OCI-LY1 (cell line): ENCODE results near the gene ARFGEF3.

ENCODE experiments used
- H2AFZ ChIP-seq: fragments of 200-600 bp; sonication (generic), shearing (Covaris generic); 2 replicates; pipeline ENCODE4 v1.6.0; 2014; ENCODE audit warnings: antibody characterized with exemption, mild to moderate bottlenecking, low read length
- H3F3A ChIP-seq: fragments of 200-600 bp; sonication (generic), shearing (Covaris generic); 2 replicates; pipeline ENCODE4 v1.6.0; 2014; ENCODE audit warnings: mild to moderate bottlenecking, antibody characterized with exemption, low read length, moderate library complexity; ENCODE audit not compliant: insufficient read depth
- H3K27ac ChIP-seq: fragments of 200-600 bp; sonication (generic); 2 replicates; pipeline ENCODE4 v1.5.1; 2014; ENCODE audit warnings: low read length, mixed run types, mild to moderate bottlenecking, low read depth; ENCODE audit not compliant: poor library complexity, severe bottlenecking
- H3K27me3 ChIP-seq: fragments of 200-600 bp; sonication (generic); 2 replicates; pipeline ENCODE4 v1.6.0; 2014; ENCODE audit warnings: antibody characterized with exemption, mild to moderate bottlenecking, low read length, moderate library complexity; ENCODE audit not compliant: insufficient read depth
- H3K36me3 ChIP-seq: fragments of 200-600 bp; sonication (generic); 2 replicates; pipeline ENCODE4 v1.6.1; 2014; ENCODE audit warnings: mild to moderate bottlenecking, antibody characterized with exemption, low read length, moderate library complexity, mixed read lengths; ENCODE audit not compliant: insufficient read depth
- H3K4me1 ChIP-seq: fragments of 200-600 bp; sonication (generic); 2 replicates; pipeline ENCODE4 v1.5.1; 2014; ENCODE audit warnings: mild to moderate bottlenecking, low read length, moderate library complexity; ENCODE audit not compliant: insufficient read depth, severe bottlenecking
- H3K4me2 ChIP-seq: fragments of 200-600 bp; sonication (generic), shearing (Covaris generic); 2 replicates; pipeline ENCODE4 v1.6.1; 2014; ENCODE audit warnings: low read length
- H3K4me3 ChIP-seq: fragments of 200-600 bp; sonication (generic); 2 replicates; pipeline ENCODE4 v1.5.1; 2014; ENCODE audit warnings: low read length, low read depth, mild to moderate bottlenecking, mixed read lengths; ENCODE audit not compliant: poor library complexity, severe bottlenecking
- H3K79me2 ChIP-seq: fragments of 200-600 bp; shearing (Covaris generic); 2 replicates; pipeline ENCODE4 v1.6.1; 2016; ENCODE audit warnings: mixed run types, low read length, mixed read lengths; ENCODE audit not compliant: insufficient read depth
- H3K9ac ChIP-seq: fragments of 200-600 bp; sonication (generic), shearing (Covaris generic); 2 replicates; pipeline ENCODE4 v1.6.1; 2014; ENCODE audit warnings: mild to moderate bottlenecking, low read length, mixed read lengths
- H3K9me2 ChIP-seq: fragments of 200-600 bp; sonication (generic), shearing (Covaris generic); 2 replicates; pipeline ENCODE4 v1.6.1; 2014; ENCODE audit warnings: low read depth, mild to moderate bottlenecking, low read length, mixed read lengths
- H3K9me3 ChIP-seq: fragments of 200-600 bp; shearing (Covaris generic); 2 replicates; pipeline ENCODE4 v1.6.1; 2014; ENCODE audit warnings: low read length, mixed read lengths
- H4K20me1 ChIP-seq: fragments of 200-600 bp; sonication (generic), shearing (Covaris generic); 2 replicates; pipeline ENCODE4 v1.6.0; 2016; ENCODE audit warnings: mild to moderate bottlenecking, low read length; ENCODE audit not compliant: insufficient read depth
- CTCF ChIP-seq: fragments of 200-600 bp; sonication (generic), shearing (Covaris generic); IDR thresholded peaks from 2 replicates; pipeline ENCODE4 v1.5.1; 2017; ENCODE audit warnings: mild to moderate bottlenecking, antibody characterized with exemption, low read length, moderate library complexity, mixed read lengths
- EZH2 ChIP-seq: fragments of 200-600 bp; sonication (generic), shearing (Covaris generic); IDR thresholded peaks from 2 replicates; pipeline ENCODE4 v1.8.0; 2017; ENCODE audit warnings: borderline replicate concordance, mixed run types, mild to moderate bottlenecking, antibody characterized with exemption, low read length, moderate library complexity, mixed read lengths

Gene ARFGEF3

DNA sequence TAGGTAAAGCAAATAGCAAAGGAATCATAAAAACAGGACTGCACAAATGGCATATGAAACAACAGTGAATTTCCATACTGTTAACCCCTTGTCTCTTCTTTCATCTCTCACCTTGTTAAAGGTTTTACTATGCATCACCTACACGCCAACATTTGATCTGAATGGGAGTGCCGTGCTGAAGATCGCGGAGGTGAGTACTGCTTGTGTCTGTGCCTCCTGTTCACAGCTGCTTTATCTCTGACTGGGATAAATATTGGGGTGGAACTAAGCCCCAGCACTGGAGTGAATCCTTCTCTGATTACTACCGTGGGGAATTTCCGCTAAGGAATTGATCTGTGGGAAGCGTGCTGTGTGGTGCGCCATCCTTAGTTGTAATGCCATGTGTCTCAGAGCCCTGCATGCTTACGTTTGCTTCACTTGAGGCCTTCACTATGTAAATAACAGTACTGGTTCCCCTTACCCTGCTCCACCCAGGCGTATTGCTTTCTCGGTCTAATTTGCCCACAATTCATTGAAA lies 68.0 kb downstream of the ARFGEF3 start:
- H3K4me3 ChIP-seq: no peak overlapping the region
- H3F3A ChIP-seq: no peaks in the 10 kb centered on the region
- no peak overlapping the region for H3K9ac ChIP-seq
- H3K36me3 ChIP-seq: no peaks in the 10 kb centered on the region
- no peak overlapping the region for H3K27ac ChIP-seq
- H2AFZ ChIP-seq: no peak overlapping the region
- no peak overlapping the region for H3K4me2 ChIP-seq
- no peaks in the 10 kb centered on the region for H3K27me3 ChIP-seq
- H3K4me1 ChIP-seq: no peaks in the 10 kb centered on the region
- H3K79me2 ChIP-seq: no peaks in the 10 kb centered on the region
- H3K9me2 ChIP-seq: no peaks in the 10 kb centered on the region
- no peak for TF ChIP-seq CTCF
- no peak for TF ChIP-seq EZH2
- no peaks in the 10 kb centered on the region for H3K9me3 ChIP-seq
- no peaks in the 10 kb centered on the region for H4K20me1 ChIP-seq

GRCh38 chr6:138230221-138230620 lies 68.5 kb downstream of the ARFGEF3 start:
- no peak overlapping the region for H3K27ac ChIP-seq
- H3K9me2 ChIP-seq: no peaks in the 10 kb centered on the region
- no peaks in the 10 kb centered on the region for H4K20me1 ChIP-seq
- H3K4me1 ChIP-seq: no peaks in the 10 kb centered on the region
- H2AFZ ChIP-seq: no peak overlapping the region
- H3K27me3 ChIP-seq: no peaks in the 10 kb centered on the region
- no peaks in the 10 kb centered on the region for H3K9me3 ChIP-seq
- TF ChIP-seq EZH2 (no peak), CTCF (no peak)
- no peaks in the 10 kb centered on the region for H3K79me2 ChIP-seq
- H3K36me3 ChIP-seq: no peaks in the 10 kb centered on the region
- H3F3A ChIP-seq: no peaks in the 10 kb centered on the region
- H3K4me3 ChIP-seq: no peak overlapping the region
- H3K9ac ChIP-seq: no peak overlapping the region
- no peak overlapping the region for H3K4me2 ChIP-seq

DNA sequence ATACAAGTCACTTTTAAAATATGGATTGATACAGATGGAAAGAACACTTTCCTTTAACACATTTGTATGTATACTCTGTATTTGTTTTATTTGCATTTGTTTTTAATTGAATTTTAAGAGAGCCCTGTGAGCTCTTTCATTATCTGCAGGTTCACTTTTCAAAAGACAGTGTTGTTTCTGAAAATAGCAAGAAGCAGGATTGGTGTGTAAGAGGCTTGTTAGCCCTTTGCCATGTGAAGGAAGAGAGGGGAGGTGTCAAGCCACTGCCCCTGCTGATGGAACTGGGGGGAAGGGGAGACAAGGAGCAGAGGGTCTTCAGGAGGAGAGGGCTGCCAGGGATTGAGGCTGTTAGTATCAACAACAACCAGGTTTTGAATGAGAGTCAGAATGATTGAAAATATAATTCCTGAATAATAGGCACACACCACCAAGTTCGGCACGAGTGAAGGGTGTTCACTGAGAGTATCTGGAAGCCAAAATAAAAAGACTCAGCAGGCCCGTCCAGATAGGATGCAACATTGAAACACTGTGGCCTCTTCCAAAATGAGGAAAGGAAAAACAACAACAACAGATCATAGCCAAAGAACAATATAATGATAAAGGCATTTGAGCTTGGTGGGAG lies 69.1 kb downstream of the ARFGEF3 start:
- no peaks in the 10 kb centered on the region for H3K9me2 ChIP-seq
- no peaks in the 10 kb centered on the region for H3K9me3 ChIP-seq
- H3K36me3 ChIP-seq: no peaks in the 10 kb centered on the region
- TF ChIP-seq EZH2 (no peak), CTCF (no peak)
- H4K20me1 ChIP-seq: no peaks in the 10 kb centered on the region
- H3K4me1 ChIP-seq: no peaks in the 10 kb centered on the region
- H3F3A ChIP-seq: no peaks in the 10 kb centered on the region
- no peaks in the 10 kb centered on the region for H3K79me2 ChIP-seq
- no peak overlapping the region for H3K4me3 ChIP-seq
- H3K27ac ChIP-seq: no peak overlapping the region
- no peaks in the 10 kb centered on the region for H3K27me3 ChIP-seq
- no peak overlapping the region for H2AFZ ChIP-seq
- H3K9ac ChIP-seq: no peak overlapping the region
- no peak overlapping the region for H3K4me2 ChIP-seq
